Measurements from ENCODE around the gene MAP4K2. TPM values are rescaled to one million over a fixed set of nuclear protein-coding genes. Genes with fewer than 3 reads are reported as not detected.

The MAP4K2 gene
- total RNA-seq = 12.3 and 13.3 TPM in 2 replicates

GRCh38 chr11:64803158-64803845, at the start of gene MAP4K2:
Gene MAP4K2 (minus strand): TSS chr11:64803214. CDS start chr11:64803149, 65 bp downstream.

GRCh38 chr11:64844330-64845128, 41.5 kb upstream of the MAP4K2 start, which contains the start of gene CDC42BPG:
Gene CDC42BPG (minus strand): TSS chr11:64844653. CDS start chr11:64844569, 84 bp downstream.

DNA sequence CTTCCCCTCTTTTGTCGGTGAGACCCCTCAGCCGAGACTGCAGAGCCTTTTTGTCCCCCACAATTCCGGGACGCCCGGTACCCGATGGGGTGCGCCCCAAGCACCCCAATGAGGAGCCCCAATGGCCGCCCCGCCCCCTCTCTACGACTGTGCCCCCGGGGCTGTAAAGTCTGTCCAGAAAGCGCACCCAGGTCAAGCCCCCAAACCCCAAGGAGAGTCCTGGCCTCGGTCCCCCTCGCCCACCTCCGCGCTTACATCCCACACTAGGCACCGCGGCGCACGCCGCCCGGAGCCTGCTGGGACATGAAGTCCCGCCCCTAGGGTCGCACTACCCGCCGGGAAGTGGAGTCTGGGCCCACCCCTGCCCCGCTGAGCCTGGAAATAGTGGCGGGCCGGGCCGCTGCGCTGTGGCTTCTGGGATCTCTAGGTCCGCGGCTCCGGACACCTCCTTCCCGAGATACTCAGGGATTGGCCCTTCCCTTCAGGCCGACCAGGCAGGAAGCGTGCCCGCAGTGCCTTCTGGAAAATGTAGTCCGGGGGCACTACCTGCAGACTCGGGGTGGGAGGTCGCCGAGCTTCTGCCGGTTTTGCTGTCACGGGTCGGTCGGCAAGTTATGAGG, 7.4 kb upstream of the MAP4K2 start, which contains the start of gene MEN1:
TSS of gene MEN1 (minus strand) at position 281 of the 620 bp plus-strand sequence. CDS start 442 bp downstream, outside the sequence.

DNA sequence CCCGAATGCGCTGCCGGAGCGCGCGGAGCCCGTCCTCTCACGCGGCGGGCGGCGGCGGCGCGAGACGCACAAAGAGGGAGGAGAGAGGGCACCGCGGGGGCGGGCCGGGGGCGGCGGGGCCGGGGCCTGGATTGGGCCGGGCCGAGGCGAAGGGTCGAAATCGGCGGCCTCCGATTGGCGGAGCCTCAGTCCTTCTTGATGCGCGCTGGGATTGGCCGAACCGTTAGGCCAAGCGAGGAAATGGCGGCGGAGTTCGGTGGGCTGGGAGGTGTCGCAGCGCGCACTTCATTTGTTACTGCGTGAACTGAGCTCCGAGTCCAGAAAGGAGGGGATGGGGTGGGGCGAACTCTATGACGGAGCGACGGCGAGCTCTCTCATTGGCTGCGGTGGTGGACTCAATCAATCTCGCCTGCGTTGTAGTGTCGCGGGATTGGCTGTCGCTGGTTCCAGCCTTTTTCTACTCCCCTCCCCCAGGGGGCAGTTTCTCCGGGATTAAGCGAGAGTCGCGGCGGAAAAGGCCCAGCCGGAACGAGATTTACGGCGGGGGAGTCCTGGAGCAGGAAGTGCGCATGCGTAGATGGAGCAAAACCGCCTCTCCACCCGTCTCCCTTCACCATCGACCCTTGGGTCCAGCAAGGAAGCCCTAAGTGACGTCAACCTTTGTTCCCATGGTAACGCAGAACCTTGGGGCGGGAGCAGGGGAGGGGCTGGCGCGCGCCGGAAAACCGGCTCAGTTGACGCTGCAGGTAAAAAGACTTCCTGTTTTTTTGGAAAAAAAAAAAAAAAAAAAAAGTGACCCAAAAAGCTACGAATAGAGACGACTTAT, 24.3 kb downstream of the MAP4K2 start, which contains the start of gene SF1:
TSS of gene SF1 (minus strand) at position 70 of the 826 bp plus-strand sequence. CDS start 150 bp downstream, outside the sequence.

GRCh38 chr11:64759722-64760719, 43.0 kb downstream of the MAP4K2 start, which contains the start of gene PYGM:
Gene PYGM (minus strand): TSS chr11:64759974. CDS start chr11:64759898, 76 bp downstream.

DNA sequence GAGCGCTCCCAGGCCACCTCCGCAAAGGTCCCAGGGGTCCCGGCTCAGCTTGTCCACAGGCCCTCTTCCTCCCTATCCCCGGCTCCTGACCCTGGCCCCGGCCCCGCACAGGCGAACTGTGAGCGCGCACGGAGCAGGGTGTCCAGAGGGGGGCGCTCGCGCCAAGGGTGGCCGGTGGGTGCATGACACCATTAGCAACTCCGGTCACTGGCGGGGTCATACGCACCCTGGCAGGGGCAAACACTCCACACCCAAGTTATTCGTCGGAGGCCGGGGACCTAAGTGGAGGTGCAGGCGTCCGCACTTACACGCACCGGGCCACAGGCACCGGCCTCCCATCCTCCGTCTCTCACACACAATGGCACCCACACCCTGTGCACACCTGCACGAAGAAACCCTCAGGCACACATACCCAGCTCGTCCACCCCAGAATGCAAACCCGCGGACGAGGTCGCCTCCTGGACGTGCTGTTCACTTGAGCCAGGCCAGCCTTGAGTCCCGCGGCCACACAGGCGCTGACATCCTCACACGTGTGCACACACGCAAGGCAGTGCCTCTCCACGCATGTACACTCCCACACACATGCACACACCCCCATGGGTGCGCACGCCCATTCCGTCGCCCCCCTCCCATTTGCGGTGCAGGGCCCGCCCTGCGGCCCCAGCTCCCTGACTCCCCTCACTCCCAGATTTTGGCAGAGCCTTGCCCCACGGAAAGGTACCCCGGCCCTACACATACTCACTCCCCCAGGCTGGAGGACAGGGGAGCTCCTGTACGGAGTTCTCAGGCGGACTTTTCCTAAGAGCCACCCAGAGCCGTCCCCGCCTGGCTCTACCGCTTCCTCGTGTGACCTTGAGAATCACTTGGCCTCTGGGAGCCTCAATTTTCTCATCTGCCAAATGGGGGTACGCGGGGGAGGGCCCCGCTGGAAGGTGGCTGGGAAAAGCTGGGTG, 59.1 kb downstream of the MAP4K2 start, which contains the start of gene RASGRP2:
TSS of gene RASGRP2 (minus strand) at position 552 of the 953 bp plus-strand sequence. CDS start 1,276 bp downstream, outside the sequence.

Other genes with a start within 250 kb of the MAP4K2 start
- under 0.01 TPM in 1 of 2 replicates, not detected in the other for gene SLC22A11, start 247.3 kb downstream of the MAP4K2 start, total RNA-seq
- gene SLC22A12, start 212.0 kb downstream of the MAP4K2 start, total RNA-seq = not detected in 2 replicates
- 2.6 and 7.6 TPM in 2 replicates for gene NRXN2, start 80.0 kb downstream of the MAP4K2 start, total RNA-seq
- 0.13 TPM in 1 of 2 replicates, not detected in the other for gene RASGRP2, start 59.1 kb downstream of the MAP4K2 start, total RNA-seq
- 0.32 and 0.39 TPM in 2 replicates for gene PYGM, start 43.2 kb downstream of the MAP4K2 start, total RNA-seq
- 110 and 117 TPM in 2 replicates for gene SF1, start 24.7 kb downstream of the MAP4K2 start, total RNA-seq
- gene MEN1, start 7.3 kb upstream of the MAP4K2 start, total RNA-seq = 12.3 and 12.5 TPM in 2 replicates
- gene CDC42BPG, start 41.4 kb upstream of the MAP4K2 start, total RNA-seq = under 0.01 TPM in 2 replicates
- 72.4 and 90.2 TPM in 2 replicates for gene EHD1, start 75.4 kb upstream of the MAP4K2 start, total RNA-seq
- gene ATG2A, start 114.0 kb upstream of the MAP4K2 start, total RNA-seq = 15.3 and 15.4 TPM in 2 replicates
- gene PPP2R5B, start 121.5 kb upstream of the MAP4K2 start, total RNA-seq = 8.2 TPM in 2 replicates
- not detected in 2 replicates for gene GPHA2, start 132.7 kb upstream of the MAP4K2 start, total RNA-seq
- gene MAJIN, start 168.9 kb upstream of the MAP4K2 start, total RNA-seq = not detected in 2 replicates
- 0.39 and 1.4 TPM in 2 replicates for gene BATF2, start 193.8 kb upstream of the MAP4K2 start, total RNA-seq
- gene ARL2, start 210.9 kb upstream of the MAP4K2 start, total RNA-seq = 74.2 and 76.9 TPM in 2 replicates
- gene SNX15, start 224.2 kb upstream of the MAP4K2 start, total RNA-seq = 11.9 and 13.4 TPM in 2 replicates
- gene SAC3D1, start 238.0 kb upstream of the MAP4K2 start, total RNA-seq = 5.9 and 7.7 TPM in 2 replicates